HepG2 (cell line): ENCODE measurements around the gene ATP13A3.

ENCODE experiments used
- HDAC2 ChIP-seq: sonication (generic); formaldehyde crosslinking; IDR thresholded peaks from 2 replicates; pipeline ENCODE4 v1.4.0; 2020; ENCODE audit warnings: missing genetic modification reagents
- NONO ChIP-seq, 2 experiments: fragments of 450-650 bp in 1 of 2; sonication (generic) in 1 of 2; formaldehyde crosslinking in 1 of 2; IDR thresholded peaks in 1 of 2; conservative IDR thresholded peaks in 1 of 2; 2 replicates each; pipeline versions ENCODE4 v1.6.1 to v1.8.0; 2017 to 2022; ENCODE audit warnings: mild to moderate bottlenecking in 1 of 2, missing genetic modification reagents in 1 of 2, moderate library complexity in 1 of 2
- SMC3 ChIP-seq: IDR thresholded peaks from 2 replicates; pipeline ENCODE4 v1.6.1; 2011; ENCODE audit warnings: low read length, improper control_type of control experiment
- ZNF709 ChIP-seq: sonication (generic); formaldehyde crosslinking; IDR thresholded peaks from 2 replicates; pipeline ENCODE4 v1.5.0; 2020; ENCODE audit warnings: mild to moderate bottlenecking, missing genetic modification reagents
- TF ChIP-seq, protein P1 (sequence below): sonication (generic); formaldehyde crosslinking; IDR thresholded peaks from 2 replicates; pipeline ENCODE4 v1.5.1; 2020; ENCODE audit warnings: mild to moderate bottlenecking, missing genetic modification reagents, borderline replicate concordance

DNA sequence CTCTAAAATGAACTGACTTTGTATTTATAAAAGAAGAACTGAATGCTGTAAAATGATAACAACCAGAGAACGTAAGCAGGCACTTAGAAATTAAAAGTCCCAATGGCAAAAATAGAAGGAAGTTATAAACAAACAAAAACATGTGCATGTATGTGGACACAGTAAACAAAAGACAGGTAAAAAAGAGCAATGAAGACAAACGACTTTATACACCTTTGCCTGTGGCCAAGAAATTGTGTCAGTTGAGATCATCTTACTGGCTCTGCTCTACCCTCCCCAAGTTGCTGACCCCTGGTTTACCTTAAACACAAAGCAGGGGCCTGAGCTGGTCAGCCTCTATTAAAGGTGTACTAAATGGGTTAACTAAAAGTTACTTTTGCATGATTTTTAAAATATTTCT lies 46.0 kb downstream of the ATP13A3 start:
- TF ChIP-seq, protein P1, sequence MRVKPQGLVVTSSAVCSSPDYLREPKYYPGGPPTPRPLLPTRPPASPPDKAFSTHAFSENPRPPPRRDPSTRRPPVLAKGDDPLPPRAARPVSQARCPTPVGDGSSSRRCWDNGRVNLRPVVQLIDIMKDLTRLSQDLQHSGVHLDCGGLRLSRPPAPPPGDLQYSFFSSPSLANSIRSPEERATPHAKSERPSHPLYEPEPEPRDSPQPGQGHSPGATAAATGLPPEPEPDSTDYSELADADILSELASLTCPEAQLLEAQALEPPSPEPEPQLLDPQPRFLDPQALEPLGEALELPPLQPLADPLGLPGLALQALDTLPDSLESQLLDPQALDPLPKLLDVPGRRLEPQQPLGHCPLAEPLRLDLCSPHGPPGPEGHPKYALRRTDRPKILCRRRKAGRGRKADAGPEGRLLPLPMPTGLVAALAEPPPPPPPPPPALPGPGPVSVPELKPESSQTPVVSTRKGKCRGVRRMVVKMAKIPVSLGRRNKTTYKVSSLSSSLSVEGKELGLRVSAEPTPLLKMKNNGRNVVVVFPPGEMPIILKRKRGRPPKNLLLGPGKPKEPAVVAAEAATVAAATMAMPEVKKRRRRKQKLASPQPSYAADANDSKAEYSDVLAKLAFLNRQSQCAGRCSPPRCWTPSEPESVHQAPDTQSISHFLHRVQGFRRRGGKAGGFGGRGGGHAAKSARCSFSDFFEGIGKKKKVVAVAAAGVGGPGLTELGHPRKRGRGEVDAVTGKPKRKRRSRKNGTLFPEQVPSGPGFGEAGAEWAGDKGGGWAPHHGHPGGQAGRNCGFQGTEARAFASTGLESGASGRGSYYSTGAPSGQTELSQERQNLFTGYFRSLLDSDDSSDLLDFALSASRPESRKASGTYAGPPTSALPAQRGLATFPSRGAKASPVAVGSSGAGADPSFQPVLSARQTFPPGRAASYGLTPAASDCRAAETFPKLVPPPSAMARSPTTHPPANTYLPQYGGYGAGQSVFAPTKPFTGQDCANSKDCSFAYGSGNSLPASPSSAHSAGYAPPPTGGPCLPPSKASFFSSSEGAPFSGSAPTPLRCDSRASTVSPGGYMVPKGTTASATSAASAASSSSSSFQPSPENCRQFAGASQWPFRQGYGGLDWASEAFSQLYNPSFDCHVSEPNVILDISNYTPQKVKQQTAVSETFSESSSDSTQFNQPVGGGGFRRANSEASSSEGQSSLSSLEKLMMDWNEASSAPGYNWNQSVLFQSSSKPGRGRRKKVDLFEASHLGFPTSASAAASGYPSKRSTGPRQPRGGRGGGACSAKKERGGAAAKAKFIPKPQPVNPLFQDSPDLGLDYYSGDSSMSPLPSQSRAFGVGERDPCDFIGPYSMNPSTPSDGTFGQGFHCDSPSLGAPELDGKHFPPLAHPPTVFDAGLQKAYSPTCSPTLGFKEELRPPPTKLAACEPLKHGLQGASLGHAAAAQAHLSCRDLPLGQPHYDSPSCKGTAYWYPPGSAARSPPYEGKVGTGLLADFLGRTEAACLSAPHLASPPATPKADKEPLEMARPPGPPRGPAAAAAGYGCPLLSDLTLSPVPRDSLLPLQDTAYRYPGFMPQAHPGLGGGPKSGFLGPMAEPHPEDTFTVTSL (CRISPR knock-in tag): no peak
- no peak for TF ChIP-seq NONO (IDR thresholded peaks at IDR 0.05)
- no peak for TF ChIP-seq NONO (CRISPR knock-in tag; conservative IDR thresholded peaks at IDR 0.05)
- no peak for TF ChIP-seq SMC3
- TF ChIP-seq HDAC2 (CRISPR knock-in tag): no peak
- TF ChIP-seq ZNF709: no peak
